CD4-positive, alpha-beta T cell treated with Interleukin-15 for 4 hours (primary cell): ENCODE measurements around the gene ELFN1.

Experiments
- DNase-seq: peaks from one replicate; pipeline ENCODE4 v3.0.0-alpha.2; 2020; ENCODE audit warnings: low spot score

The ELFN1 gene

GRCh38 chr7:1675673-1676549, 5.8 kb downstream of the ELFN1 start:
- DNase-seq: no peak

GRCh38 chr7:1676550-1677078, 6.5 kb downstream of the ELFN1 start:
- DNase-seq: no peak

GRCh38 chr7:1677206-1678080, 7.4 kb downstream of the ELFN1 start:
- DNase-seq: no peak

GRCh38 chr7:1678081-1678543, 8.0 kb downstream of the ELFN1 start:
- no peak for DNase-seq

- DNase-seq: no peak
These were observed 8.7 kb downstream of the ELFN1 start for GRCh38 chr7:1678571-1679325.

- no peak for DNase-seq
These were observed 9.4 kb downstream of the ELFN1 start for GRCh38 chr7:1679326-1679965.

GRCh38 chr7:1679966-1680730, 10.1 kb downstream of the ELFN1 start:
- no peak for DNase-seq

- DNase-seq: no peak
These were observed 11.5 kb downstream of the ELFN1 start for GRCh38 chr7:1681581-1681980.

- no peak for DNase-seq
These were observed 15.0 kb downstream of the ELFN1 start for GRCh38 chr7:1685000-1685624.

- DNase-seq: no peak
These were observed 18.5 kb downstream of the ELFN1 start for GRCh38 chr7:1688542-1688941.

- DNase-seq: no peak
These were observed 19.2 kb downstream of the ELFN1 start for GRCh38 chr7:1689311-1689710.

- no peak for DNase-seq
These were observed 20.4 kb downstream of the ELFN1 start for GRCh38 chr7:1690359-1690958.

GRCh38 chr7:1691096-1691495, 21.0 kb downstream of the ELFN1 start:
- DNase-seq: no peak

- DNase-seq: no peak
These were observed 21.8 kb downstream of the ELFN1 start for GRCh38 chr7:1691601-1692514.

- no peak for DNase-seq
These were observed 22.7 kb downstream of the ELFN1 start for GRCh38 chr7:1692515-1693418.

- DNase-seq: no peak
These were observed 23.4 kb downstream of the ELFN1 start for GRCh38 chr7:1693419-1693990.

GRCh38 chr7:1693991-1694524, 24.0 kb downstream of the ELFN1 start:
- DNase-seq: no peak
